A673 (cell line): ENCODE data around the gene PDGFA. TPM values are rescaled to one million over a fixed set of nuclear protein-coding genes. Genes with fewer than 3 reads are reported as not detected.

Experiments
- BruUV-seq: library from RNA; stranded (reverse); fragments of 400-500 nt; replicated peaks from 2 replicates; lab custom pipeline; 2021; lab: Mats Ljungman, UMichigan
- CTCF ChIA-PET: fragments of 300-600 bp; sonication (Branson Sonifier 250); formaldehyde crosslinking; loops from one replicate; lab custom pipeline; 2022; ENCODE audit warnings: antibody characterized with exemption; lab: Charles Lee
- POLR2A ChIA-PET: fragments of 300-600 bp; sonication (Branson Sonifier 250); formaldehyde crosslinking; loops from one replicate; lab custom pipeline; 2022; ENCODE audit warnings: antibody characterized with exemption; ENCODE audit not compliant: low non-redundant PET; lab: Charles Lee
- DNase-seq: peaks from one replicate; pipeline ENCODE4 v3.0.0-alpha.2; 2015; ENCODE audit warnings: low spot score
- H3K27ac ChIP-seq: fragments of 200-600 bp; sonication (generic); 2 replicates; pipeline ENCODE4 v1.5.1; 2016; ENCODE audit warnings: mixed run types, low read depth, mild to moderate bottlenecking, mixed read lengths, antibody characterized with exemption, low read length; ENCODE audit not compliant: poor library complexity, severe bottlenecking
- H3K27me3 ChIP-seq: fragments of 200-600 bp; sonication (generic); replicated peaks from 2 replicates; pipeline ENCODE4 v1.6.1; 2017; ENCODE audit warnings: mixed run types, low read depth, mild to moderate bottlenecking, mixed read lengths, antibody characterized with exemption, low read length; ENCODE audit not compliant: insufficient read depth, poor library complexity
- H3K36me3 ChIP-seq: fragments of 200-600 bp; sonication (generic); 2 replicates; pipeline ENCODE4 v1.6.1; 2016; ENCODE audit warnings: mixed run types, mild to moderate bottlenecking, mixed read lengths, antibody characterized with exemption, low read length; ENCODE audit not compliant: insufficient read depth, poor library complexity, severe bottlenecking
- H3K4me1 ChIP-seq: fragments of 200-600 bp; sonication (generic); 2 replicates; pipeline ENCODE4 v1.6.1; 2017; ENCODE audit warnings: mixed run types, mild to moderate bottlenecking, mixed read lengths, antibody characterized with exemption, low read length; ENCODE audit not compliant: insufficient read depth, poor library complexity, severe bottlenecking
- H3K4me3 ChIP-seq: fragments of 200-600 bp; sonication (generic); 2 replicates; pipeline ENCODE4 v1.5.1; 2016; ENCODE audit warnings: low read depth, mixed run types, mild to moderate bottlenecking, mixed read lengths, low read length; ENCODE audit not compliant: poor library complexity, severe bottlenecking
- H3K9me3 ChIP-seq: fragments of 200-600 bp; sonication (generic); 2 replicates; pipeline ENCODE4 v1.6.1; 2016; ENCODE audit warnings: mixed run types, low read depth, mild to moderate bottlenecking, mixed read lengths, antibody characterized with exemption, low read length; ENCODE audit not compliant: poor library complexity, severe bottlenecking
- CTCF ChIP-seq: fragments of 300-800, 200-600 bp; sonication (generic); conservative IDR thresholded peaks from 2 replicates; pipeline ENCODE4 v1.5.1; 2017; ENCODE audit warnings: low read depth, mild to moderate bottlenecking, antibody characterized with exemption, low read length, moderate library complexity, mixed read lengths
- EZH2 ChIP-seq: fragments of 200-600 bp; sonication (generic); IDR thresholded peaks from 2 replicates; pipeline ENCODE4 v1.6.1; 2017; ENCODE audit warnings: borderline replicate concordance, low read depth, mild to moderate bottlenecking, mixed read lengths, antibody characterized with exemption, low read length; ENCODE audit not compliant: poor library complexity, severe bottlenecking
- intact Hi-C: fragments of 100-400 bp; cut with micrococcal nuclease; formaldehyde crosslinking; loops from one replicate; pipeline ENCODE4 v1.10.0; 2022; ENCODE audit not compliant: unreplicated experiment
- total RNA-seq: library from RNA; stranded (reverse); gene quantifications from 2 replicates; pipeline ENCODE4 v1.2.3, GENCODE V29; 2021

PDGFA gene
- total RNA-seq, 1 experiment from 2014 or later = 2.1 TPM

GRCh38 chr7:522951-523314, 3.3 kb upstream of the PDGFA start:
- intact Hi-C loops = loop anchor here (10.0 kb wide), 1 partner anchor 188 kb away; no protein-coding TSS in a partner anchor
- CTCF ChIA-PET = no interaction called here
- Histone ChIP-seq H3K4me1 (peaks cover 15% of the 10 kb centered on the region), H3K27ac (no peak overlapping the region), H3K4me3 (no peak overlapping the region), H3K27me3 (peaks cover 59% of the 10 kb centered on the region), H3K36me3 (no peaks in the 10 kb centered on the region), H3K9me3 (no peaks in the 10 kb centered on the region)
- TF ChIP-seq EZH2 (no peak), CTCF (no peak)
- BruUV-seq = no TSS peak
- POLR2A ChIA-PET = no interaction called here
- DNase-seq = no peak

- ChIA-PET CTCF (no interaction called here), POLR2A (no interaction called here)
- H3K4me1 ChIP-seq = peaks cover 20% of the 10 kb centered on the region
- no peaks in the 10 kb centered on the region for H3K9me3 ChIP-seq
- no peaks in the 10 kb centered on the region for H3K36me3 ChIP-seq
- no peak overlapping the region for H3K27ac ChIP-seq
- no TSS peak for BruUV-seq
- H3K27me3 ChIP-seq = peaks cover 63% of the 10 kb centered on the region
- peak overlapping the region; percentile 30 for H3K4me3 ChIP-seq
- TF ChIP-seq EZH2 (peak; percentile 99), CTCF (no peak)
- DNase-seq = peak; percentile 38
- intact Hi-C loops = loop anchor here (10.0 kb wide), 1 partner anchor 188 kb away; no protein-coding TSS in a partner anchor
Measured at GRCh38 chr7:522071-522950, 2.7 kb upstream of the PDGFA start.

GRCh38 chr7:521221-522070, 1.8 kb upstream of the PDGFA start:
- Histone ChIP-seq H3K4me1 (peaks cover 20% of the 10 kb centered on the region), H3K9me3 (no peaks in the 10 kb centered on the region), H3K27ac (no peak overlapping the region), H3K36me3 (no peaks in the 10 kb centered on the region), H3K4me3 (peak overlapping the region; percentile 30), H3K27me3 (peaks cover 70% of the 10 kb centered on the region)
- no peak for TF ChIP-seq CTCF
- no peak for TF ChIP-seq EZH2
- DNase-seq = peak; percentile 55
- BruUV-seq = no TSS peak
- intact Hi-C loops = loop anchor here (10.0 kb wide), 1 partner anchor 187 kb away; no protein-coding TSS in a partner anchor
- ChIA-PET CTCF (no interaction called here), POLR2A (no interaction called here)
